Measurements from ENCODE around the gene AP3M1.

AP3M1 gene

GRCh38 chr10:74175510-74176379, 25.1 kb upstream of the AP3M1 start:
- H3K27me3 Mint-ChIP-seq = no peaks in the 10 kb centered on the region
- H3K9me3 Mint-ChIP-seq = no peaks in the 10 kb centered on the region
- H3K4me1 Mint-ChIP-seq (ENCODE audit: low read depth) = peaks cover 44% of the 10 kb centered on the region
- peak overlapping the region; percentile 89 for H3K4me3 Mint-ChIP-seq
- no peak for DNase-seq
- H3K27ac Mint-ChIP-seq = peak overlapping the region; percentile 98
- H3K36me3 Mint-ChIP-seq (ENCODE audit: low read depth) = peaks cover 25% of the 10 kb centered on the region

GRCh38 chr10:74174521-74174920, 23.9 kb upstream of the AP3M1 start:
- peak overlapping the region; percentile 57 for H3K27ac Mint-ChIP-seq
- peaks cover 37% of the 10 kb centered on the region for H3K4me1 Mint-ChIP-seq (ENCODE audit: low read depth)
- no peak overlapping the region for H3K4me3 Mint-ChIP-seq
- DNase-seq = no peak
- H3K9me3 Mint-ChIP-seq = no peaks in the 10 kb centered on the region
- no peaks in the 10 kb centered on the region for H3K27me3 Mint-ChIP-seq
- H3K36me3 Mint-ChIP-seq (ENCODE audit: low read depth) = peaks cover 22% of the 10 kb centered on the region

- Mint-ChIP-seq H3K27me3 (no peaks in the 10 kb centered on the region), H3K9me3 (no peaks in the 10 kb centered on the region), H3K27ac (no peak overlapping the region), H3K4me1 (ENCODE audit: low read depth) (peaks cover 24% of the 10 kb centered on the region), H3K36me3 (ENCODE audit: low read depth) (peaks cover under 1% of the 10 kb centered on the region), H3K4me3 (no peak overlapping the region)
- no peak for DNase-seq
These were observed 21.0 kb upstream of the AP3M1 start for GRCh38 chr10:74171625-74172024.

GRCh38 chr10:74167443-74167842, 16.8 kb upstream of the AP3M1 start:
- Mint-ChIP-seq H3K4me3 (no peak overlapping the region), H3K4me1 (ENCODE audit: low read depth) (peaks cover 27% of the 10 kb centered on the region), H3K9me3 (no peaks in the 10 kb centered on the region), H3K36me3 (ENCODE audit: low read depth) (peaks cover 4% of the 10 kb centered on the region), H3K27me3 (no peaks in the 10 kb centered on the region), H3K27ac (no peak overlapping the region)
- DNase-seq = no peak

- Mint-ChIP-seq H3K4me3 (no peak overlapping the region), H3K9me3 (no peaks in the 10 kb centered on the region), H3K27me3 (no peaks in the 10 kb centered on the region), H3K27ac (no peak overlapping the region), H3K36me3 (ENCODE audit: low read depth) (peaks cover 9% of the 10 kb centered on the region), H3K4me1 (ENCODE audit: low read depth) (peaks cover 27% of the 10 kb centered on the region)
- DNase-seq = no peak
These were observed 14.9 kb upstream of the AP3M1 start for GRCh38 chr10:74165530-74165901.

GRCh38 chr10:74164716-74165529, 14.3 kb upstream of the AP3M1 start:
- Mint-ChIP-seq H3K9me3 (no peaks in the 10 kb centered on the region), H3K27me3 (no peaks in the 10 kb centered on the region), H3K27ac (no peak overlapping the region), H3K4me3 (no peak overlapping the region), H3K4me1 (ENCODE audit: low read depth) (peaks cover 27% of the 10 kb centered on the region), H3K36me3 (ENCODE audit: low read depth) (peaks cover 9% of the 10 kb centered on the region)
- no peak for DNase-seq

- no peaks in the 10 kb centered on the region for H3K9me3 Mint-ChIP-seq
- H3K4me1 Mint-ChIP-seq (ENCODE audit: low read depth) = peaks cover 20% of the 10 kb centered on the region
- H3K27me3 Mint-ChIP-seq = no peaks in the 10 kb centered on the region
- DNase-seq = no peak
- no peak overlapping the region for H3K27ac Mint-ChIP-seq
- peaks cover 9% of the 10 kb centered on the region for H3K36me3 Mint-ChIP-seq (ENCODE audit: low read depth)
- H3K4me3 Mint-ChIP-seq = no peak overlapping the region
These were observed 12.9 kb upstream of the AP3M1 start for GRCh38 chr10:74163319-74164068.

GRCh38 chr10:74160013-74160412, 9.4 kb upstream of the AP3M1 start:
- H3K36me3 Mint-ChIP-seq (ENCODE audit: low read depth) = peaks cover 10% of the 10 kb centered on the region
- no peak for DNase-seq
- H3K27ac Mint-ChIP-seq = no peak overlapping the region
- H3K4me1 Mint-ChIP-seq (ENCODE audit: low read depth) = peaks cover 17% of the 10 kb centered on the region
- H3K4me3 Mint-ChIP-seq = no peak overlapping the region
- no peaks in the 10 kb centered on the region for H3K27me3 Mint-ChIP-seq
- H3K9me3 Mint-ChIP-seq = no peaks in the 10 kb centered on the region

GRCh38 chr10:74156919-74157289, 6.3 kb upstream of the AP3M1 start:
- Mint-ChIP-seq H3K27ac (no peak overlapping the region), H3K36me3 (ENCODE audit: low read depth) (peaks cover 14% of the 10 kb centered on the region), H3K9me3 (no peaks in the 10 kb centered on the region), H3K27me3 (no peaks in the 10 kb centered on the region), H3K4me1 (ENCODE audit: low read depth) (peaks cover 27% of the 10 kb centered on the region), H3K4me3 (no peak overlapping the region)
- DNase-seq = no peak

GRCh38 chr10:74153676-74154075, 3.0 kb upstream of the AP3M1 start:
- H3K27me3 Mint-ChIP-seq = no peaks in the 10 kb centered on the region
- H3K4me1 Mint-ChIP-seq (ENCODE audit: low read depth) = peaks cover 29% of the 10 kb centered on the region
- no peak for DNase-seq
- no peaks in the 10 kb centered on the region for H3K9me3 Mint-ChIP-seq
- peaks cover 12% of the 10 kb centered on the region for H3K36me3 Mint-ChIP-seq (ENCODE audit: low read depth)
- no peak overlapping the region for H3K27ac Mint-ChIP-seq
- no peak overlapping the region for H3K4me3 Mint-ChIP-seq

- no peak for DNase-seq
- H3K36me3 Mint-ChIP-seq (ENCODE audit: low read depth) = peaks cover 18% of the 10 kb centered on the region
- no peaks in the 10 kb centered on the region for H3K9me3 Mint-ChIP-seq
- no peaks in the 10 kb centered on the region for H3K27me3 Mint-ChIP-seq
- peaks cover 35% of the 10 kb centered on the region for H3K4me1 Mint-ChIP-seq (ENCODE audit: low read depth)
- no peak overlapping the region for H3K27ac Mint-ChIP-seq
- H3K4me3 Mint-ChIP-seq = no peak overlapping the region
These were observed 2.5 kb upstream of the AP3M1 start for GRCh38 chr10:74153123-74153522.

GRCh38 chr10:74151879-74152722, 1.5 kb upstream of the AP3M1 start:
- H3K4me1 Mint-ChIP-seq (ENCODE audit: low read depth) = peaks cover 42% of the 10 kb centered on the region
- no peak overlapping the region for H3K27ac Mint-ChIP-seq
- no peak overlapping the region for H3K4me3 Mint-ChIP-seq
- DNase-seq = no peak
- H3K9me3 Mint-ChIP-seq = no peaks in the 10 kb centered on the region
- H3K36me3 Mint-ChIP-seq (ENCODE audit: low read depth) = peaks cover 27% of the 10 kb centered on the region
- H3K27me3 Mint-ChIP-seq = no peaks in the 10 kb centered on the region

GRCh38 chr10:74150990-74151878, 606 bp upstream of the AP3M1 start, which contains the start of gene ADK:
Gene ADK, plus strand, starts transcription at chr10:74151221. Its CDS starts 58 bp downstream, at chr10:74151279.
- no peak within 1 kb of the TSS for H3K27ac Mint-ChIP-seq
- peak; percentile 100 for DNase-seq
- peaks cover 45% of the 10 kb centered on the region for H3K4me1 Mint-ChIP-seq (ENCODE audit: low read depth)
- H3K36me3 Mint-ChIP-seq (ENCODE audit: low read depth) = peaks cover 36% of the 10 kb centered on the region
- no peaks in the 10 kb centered on the region for H3K27me3 Mint-ChIP-seq
- no peaks in the 10 kb centered on the region for H3K9me3 Mint-ChIP-seq
- H3K4me3 Mint-ChIP-seq = no peak within 1 kb of the TSS
